HCT116 (cell line): Measurements from ENCODE around the gene PTPRA.

Source experiments
- ATF3 ChIP-seq: IDR thresholded peaks from 2 replicates; pipeline ENCODE4 v1.6.1; 2012
- CEBPB ChIP-seq: IDR thresholded peaks from 2 replicates; pipeline ENCODE4 v1.6.1; 2012; ENCODE audit warnings: low read depth
- CTCF ChIP-seq, 3 experiments: fragments of 200-600 bp in 1 of 3; sonication (generic) in 1 of 3; IDR thresholded peaks in 2 of 3; conservative IDR thresholded peaks in 1 of 3; 2 replicates each; pipeline ENCODE4 v1.5.1; 2012 to 2017; ENCODE audit warnings: low read depth in 2 of 3, low read length in 2 of 3, antibody characterized with exemption in 1 of 3, borderline replicate concordance in 1 of 3, control low read depth in 1 of 3, mild to moderate bottlenecking in 1 of 3, mixed read lengths in 1 of 3, mixed run types in 1 of 3, moderate library complexity in 1 of 3; ENCODE audit not compliant: insufficient read depth in 1 of 3
- EGR1 ChIP-seq: IDR thresholded peaks from 2 replicates; pipeline ENCODE4 v1.6.1; 2012; ENCODE audit warnings: low read depth
- EZH2 ChIP-seq: fragments of 200-600 bp; sonication (generic); IDR thresholded peaks from 2 replicates; pipeline ENCODE4 v1.6.1; 2017; ENCODE audit warnings: antibody characterized with exemption, mixed run types
- EZH2phosphoT487 ChIP-seq: fragments of 200-600 bp; IDR thresholded peaks from 2 replicates; pipeline ENCODE4 v1.6.1; 2018; ENCODE audit warnings: antibody characterized with exemption, borderline replicate concordance
- FOSL1 ChIP-seq: IDR thresholded peaks from 2 replicates; pipeline ENCODE4 v1.6.1; 2012; ENCODE audit warnings: low read depth
- POLR2A ChIP-seq: IDR thresholded peaks from 2 replicates; pipeline ENCODE4 v1.7.0; 2011; ENCODE audit warnings: borderline replicate concordance; ENCODE audit not compliant: insufficient read depth, insufficient read length; ENCODE audit errors: extremely low read depth
- POLR2AphosphoS5 ChIP-seq: IDR thresholded peaks from 2 replicates; pipeline ENCODE4 v1.6.1; 2011; ENCODE audit warnings: mild to moderate bottlenecking, low read depth, low read length, moderate library complexity
- REST ChIP-seq: IDR thresholded peaks from 2 replicates; pipeline ENCODE4 v1.6.1; 2012; ENCODE audit warnings: low read depth
- TCF7L2 ChIP-seq: IDR thresholded peaks from 2 replicates; pipeline ENCODE4 v1.7.0; 2011; ENCODE audit warnings: borderline replicate concordance, inconsistent platforms; ENCODE audit not compliant: insufficient read depth, insufficient read length; ENCODE audit errors: extremely low read depth
- YY1 ChIP-seq: IDR thresholded peaks from 2 replicates; pipeline ENCODE4 v1.6.1; 2011; ENCODE audit warnings: low read length, low read depth, moderate library complexity, mild to moderate bottlenecking; ENCODE audit not compliant: insufficient replicate concordance; ENCODE audit errors: extremely low read depth
- ZBTB33 ChIP-seq: IDR thresholded peaks from 2 replicates; pipeline ENCODE4 v1.6.1; 2011; ENCODE audit warnings: mild to moderate bottlenecking, low read length, moderate library complexity; ENCODE audit not compliant: insufficient replicate concordance; ENCODE audit errors: extremely low read depth

- TF ChIP-seq CTCF (IDR thresholded peaks at IDR 0.05 in 2 of 3, conservative IDR thresholded peaks at IDR 0.05 in 1 of 3; ENCODE audit: borderline replicate concordance in 1 of 3, insufficient read depth in 1 of 3, low read depth in 2 of 3, low read length in 2 of 3) (no peak), POLR2AphosphoS5 (no peak), FOSL1 (no peak), REST (no peak), EGR1 (no peak), EZH2 (no peak), TCF7L2 (no peak), ZBTB33 (no peak), YY1 (no peak), EZH2phosphoT487 (no peak), ATF3 (no peak), CEBPB (no peak), POLR2A (no peak)
These were observed 118.3 kb downstream of the PTPRA start for GRCh38 chr20:2991532-2991931.
